ENCODE measurements around the gene TMEM203.

The TMEM203 gene

DNA sequence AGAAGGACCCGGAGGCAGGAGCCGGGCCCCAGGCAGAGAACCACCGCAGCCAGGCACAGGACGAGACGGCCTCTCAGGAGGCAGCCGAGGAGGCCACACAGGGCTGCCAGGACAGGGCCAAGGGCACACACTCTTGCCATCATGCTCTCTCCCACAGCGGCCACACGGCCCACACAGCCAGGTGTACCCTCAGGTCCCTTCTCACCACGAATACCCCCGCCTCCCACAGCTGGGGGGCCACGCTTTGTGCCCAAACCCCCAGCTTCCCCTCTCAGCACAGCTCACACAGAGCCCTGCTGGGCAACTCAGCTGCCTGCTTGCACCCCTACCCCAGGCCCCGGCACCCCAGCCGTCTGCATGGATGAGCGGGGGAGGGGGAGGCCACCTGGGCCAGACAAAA, 11.7 kb downstream of the TMEM203 start:
- FAIRE-seq = no peak

DNA sequence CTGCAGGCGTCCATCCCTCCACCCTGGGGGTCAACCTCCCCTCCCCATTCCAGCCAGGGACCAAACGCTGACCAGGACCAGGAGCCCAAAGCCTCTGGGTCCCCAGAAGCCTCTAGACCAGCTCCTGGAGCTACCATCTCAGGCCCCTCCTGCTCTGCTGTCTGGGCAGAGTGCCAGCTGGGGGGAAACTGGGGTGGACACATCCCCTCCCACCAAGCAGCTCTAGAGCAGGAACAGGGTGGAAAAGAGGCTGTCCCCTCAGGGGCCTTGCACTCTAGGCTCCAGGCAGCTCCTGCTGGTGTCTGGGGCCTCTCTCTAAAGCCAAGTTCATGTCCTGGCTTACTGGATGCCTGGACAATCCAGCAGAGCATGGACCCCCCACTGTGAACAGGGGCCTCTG, 12.6 kb downstream of the TMEM203 start:
- no peak for FAIRE-seq

DNA sequence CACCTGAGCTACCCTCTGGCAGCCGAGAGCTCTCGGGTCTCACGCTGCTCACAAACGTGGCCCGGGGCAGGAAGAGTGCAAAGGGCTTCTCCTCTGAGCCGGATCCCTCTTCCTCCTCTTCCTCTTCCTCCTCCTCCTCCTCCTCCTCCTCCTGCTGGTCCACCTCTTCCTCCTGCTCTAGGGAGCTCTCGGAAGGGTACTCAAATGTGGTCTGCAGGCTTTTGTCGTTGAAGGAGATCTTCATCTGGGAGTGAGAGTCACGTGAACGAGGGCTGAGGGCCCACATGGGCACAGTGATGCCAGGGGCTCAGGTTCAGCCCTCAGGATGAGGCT, 13.0 kb downstream of the TMEM203 start:
- no peak for FAIRE-seq

DNA sequence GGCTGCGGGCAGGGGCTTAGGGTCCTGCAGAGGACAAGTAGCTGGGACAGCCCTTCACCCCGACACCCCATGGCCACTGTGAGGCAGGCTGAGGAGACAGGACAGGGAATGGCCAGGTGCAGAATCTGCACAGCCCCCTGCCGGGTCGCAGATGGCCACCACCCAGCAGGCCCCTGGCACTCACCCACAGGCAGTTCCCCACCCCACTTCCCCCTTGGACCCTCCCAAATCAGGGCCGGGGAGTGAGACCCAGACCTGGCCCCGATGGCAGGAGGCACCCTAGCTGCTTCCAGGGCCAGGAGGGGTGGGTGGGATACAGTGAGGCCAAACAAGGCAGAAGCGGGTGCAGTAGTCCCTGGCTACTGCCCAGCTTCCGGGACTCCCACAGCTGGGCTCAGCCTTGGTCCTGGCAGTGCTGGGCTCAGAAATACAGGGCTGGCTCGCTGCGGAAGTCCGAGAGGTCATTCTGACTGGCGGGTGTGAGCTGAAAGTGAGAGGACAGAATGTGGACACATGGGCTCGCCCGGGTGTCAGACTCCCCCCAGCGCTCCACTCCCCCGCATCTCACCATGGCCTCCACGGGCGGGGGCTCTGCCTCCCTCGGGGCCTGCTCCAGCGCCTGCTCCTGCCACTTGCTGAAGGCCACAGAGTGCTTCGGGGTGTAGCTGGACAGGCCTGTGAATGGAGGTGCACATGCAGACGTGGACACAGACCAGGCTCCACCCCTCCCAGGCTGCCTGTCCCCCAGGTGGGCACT, 13.6 kb downstream of the TMEM203 start:
- FAIRE-seq = no peak

- FAIRE-seq = no peak
Observed at GRCh38 chr9:137191245-137191644, 14.2 kb downstream of the TMEM203 start.

DNA sequence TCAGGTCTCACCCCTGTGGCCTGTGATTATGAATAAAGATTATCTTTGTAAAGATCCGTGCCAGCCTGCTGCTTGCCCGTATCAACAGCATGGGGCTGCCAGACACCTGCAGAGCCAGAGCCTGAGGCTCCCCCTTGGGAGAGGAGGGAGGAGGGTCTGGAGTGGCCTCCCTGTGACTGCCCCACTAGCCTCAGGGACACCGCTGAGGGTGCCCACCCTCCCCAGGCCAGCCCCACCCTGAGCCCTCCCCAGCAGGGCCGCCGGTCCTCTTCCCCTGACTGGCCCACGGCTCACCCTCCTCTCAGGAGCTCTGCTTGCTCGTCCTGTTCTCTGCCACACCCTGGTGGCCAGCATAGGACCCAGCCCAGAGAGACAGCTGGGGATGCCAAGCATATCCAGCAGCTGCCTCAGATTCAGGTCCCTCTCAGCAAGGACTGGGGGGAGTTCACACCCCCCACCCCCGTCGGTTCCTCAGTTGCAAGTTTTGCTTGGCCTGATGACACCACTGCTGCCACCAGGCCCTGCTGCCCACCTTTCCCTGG, 15.1 kb downstream of the TMEM203 start:
- FAIRE-seq = no peak

GRCh38 chr9:137189297-137190295, 15.9 kb downstream of the TMEM203 start:
- no peak for FAIRE-seq

GRCh38 chr9:137188490-137189296, 16.8 kb downstream of the TMEM203 start, which contains the start of the genes ANAPC2 and SSNA1:
ANAPC2 (minus strand) TSS chr9:137188560; CDS start chr9:137188532, 28 bp downstream.
SSNA1 (plus strand) TSS chr9:137188676; CDS start chr9:137188727, 51 bp downstream.
- FAIRE-seq = no peak

DNA sequence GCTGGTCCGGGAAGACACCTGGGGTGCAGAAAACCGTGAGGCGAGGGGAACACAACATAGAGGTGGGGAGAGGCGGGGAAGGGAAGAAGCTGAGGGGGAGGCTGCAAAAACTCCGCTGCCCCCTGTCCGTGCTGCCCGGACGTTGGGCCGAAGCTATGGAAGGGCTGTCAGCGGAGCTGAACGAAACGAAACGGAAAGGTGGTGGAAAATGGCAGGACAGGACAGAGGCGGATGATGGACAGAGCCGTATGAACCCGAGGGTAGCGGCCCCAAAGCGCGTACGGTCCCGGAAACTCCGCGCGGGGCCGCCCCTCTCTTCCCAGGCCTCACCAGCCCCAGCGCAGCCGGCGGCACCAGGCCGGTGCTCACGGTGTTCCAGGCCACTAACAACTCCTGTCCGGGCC, 17.4 kb downstream of the TMEM203 start:
- no peak for FAIRE-seq

DNA sequence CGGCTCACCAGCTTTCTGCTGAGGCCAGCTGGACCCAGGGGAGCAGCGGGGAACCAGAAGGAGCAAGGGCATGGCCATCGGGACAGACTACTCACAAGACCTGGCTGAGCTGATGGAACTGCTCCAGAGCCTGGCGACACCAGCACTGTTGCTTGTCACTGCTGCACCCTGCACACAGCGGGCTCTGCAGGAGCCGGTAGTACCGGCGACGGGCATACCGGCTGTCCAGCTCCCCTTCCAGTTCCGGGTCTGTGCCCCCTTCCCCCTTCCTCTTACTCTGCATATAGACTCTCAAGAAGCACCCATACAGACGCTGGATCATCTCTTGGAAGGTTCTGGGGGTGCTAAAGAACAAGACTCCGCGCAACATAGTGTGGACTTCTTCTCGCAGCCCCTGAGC, 18.1 kb downstream of the TMEM203 start:
- no peak for FAIRE-seq

DNA sequence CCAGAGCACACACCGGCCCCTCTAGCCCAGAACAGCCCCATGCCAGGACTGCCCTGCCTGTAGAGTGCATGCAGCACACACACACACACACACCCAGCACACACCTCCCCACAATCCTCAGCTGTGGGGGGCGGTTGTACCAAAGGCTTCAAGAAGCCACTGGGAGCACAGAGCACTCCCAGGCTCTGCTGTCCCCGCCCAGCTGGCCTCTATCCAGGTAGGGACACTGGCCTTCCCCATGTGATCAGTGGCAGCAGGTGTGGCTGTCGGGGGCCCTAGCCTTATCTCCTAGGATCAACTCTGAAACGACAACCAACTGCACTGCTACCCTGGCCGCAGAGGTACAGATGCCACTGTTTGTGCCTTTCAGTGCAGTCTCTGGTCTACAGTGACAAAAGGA, 19.1 kb downstream of the TMEM203 start:
- FAIRE-seq = no peak

DNA sequence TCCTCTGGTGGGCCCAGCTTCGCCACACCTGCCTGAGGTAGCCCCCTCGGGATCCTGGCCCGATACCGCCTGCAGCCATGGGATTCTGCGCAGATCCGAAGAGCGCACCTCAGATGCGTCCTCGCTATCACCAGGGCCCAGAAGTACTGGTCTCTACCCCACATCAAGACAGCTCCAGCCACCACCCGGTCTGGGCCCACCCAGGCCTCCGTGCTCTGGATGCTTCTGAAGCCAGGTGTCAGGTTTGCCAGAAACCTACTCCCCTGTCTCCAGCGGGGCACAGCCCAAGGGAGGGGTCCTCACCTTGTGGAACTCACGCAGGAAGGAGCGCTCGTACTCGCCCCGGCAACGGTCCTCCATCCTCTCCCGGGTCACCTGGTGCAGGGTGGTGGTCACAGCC, 19.5 kb downstream of the TMEM203 start:
- no peak for FAIRE-seq

DNA sequence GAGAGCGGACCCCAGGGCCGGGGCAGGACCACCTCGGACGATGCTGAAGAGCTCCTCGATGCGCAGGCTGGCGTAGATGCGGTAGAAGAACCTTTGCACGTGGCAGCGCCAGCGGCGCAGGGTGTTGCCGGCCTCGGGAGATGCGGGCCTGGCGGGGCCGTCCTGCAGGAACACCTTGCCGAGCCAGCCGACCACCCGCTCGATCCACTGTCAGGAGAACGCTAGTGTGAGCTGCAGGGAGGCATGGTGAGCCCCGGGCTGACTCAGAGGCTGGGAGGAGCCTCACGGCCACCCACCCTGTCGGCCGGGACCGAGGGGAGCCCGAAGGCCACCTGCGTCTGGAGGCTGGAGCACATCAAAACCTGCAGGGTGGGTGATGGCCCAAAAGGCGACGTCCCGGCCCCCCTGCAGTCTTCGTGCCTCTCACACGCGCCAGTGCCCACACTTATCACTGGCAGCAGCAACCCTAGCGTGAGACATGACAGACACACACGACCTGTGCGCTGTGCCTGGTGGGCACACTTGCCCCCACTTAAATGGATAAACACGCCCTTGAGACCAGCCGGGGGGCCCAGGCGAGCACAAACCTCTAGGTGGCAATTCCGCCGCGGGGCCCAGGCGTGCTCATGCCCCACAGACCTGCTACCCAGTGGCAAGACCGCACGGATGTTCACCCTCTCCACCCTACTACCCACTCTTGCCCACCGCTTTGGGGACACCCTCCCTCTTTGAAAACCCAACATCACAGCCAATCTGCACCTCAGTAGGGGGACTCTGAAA, 20.4 kb downstream of the TMEM203 start:
- FAIRE-seq = no peak

DNA sequence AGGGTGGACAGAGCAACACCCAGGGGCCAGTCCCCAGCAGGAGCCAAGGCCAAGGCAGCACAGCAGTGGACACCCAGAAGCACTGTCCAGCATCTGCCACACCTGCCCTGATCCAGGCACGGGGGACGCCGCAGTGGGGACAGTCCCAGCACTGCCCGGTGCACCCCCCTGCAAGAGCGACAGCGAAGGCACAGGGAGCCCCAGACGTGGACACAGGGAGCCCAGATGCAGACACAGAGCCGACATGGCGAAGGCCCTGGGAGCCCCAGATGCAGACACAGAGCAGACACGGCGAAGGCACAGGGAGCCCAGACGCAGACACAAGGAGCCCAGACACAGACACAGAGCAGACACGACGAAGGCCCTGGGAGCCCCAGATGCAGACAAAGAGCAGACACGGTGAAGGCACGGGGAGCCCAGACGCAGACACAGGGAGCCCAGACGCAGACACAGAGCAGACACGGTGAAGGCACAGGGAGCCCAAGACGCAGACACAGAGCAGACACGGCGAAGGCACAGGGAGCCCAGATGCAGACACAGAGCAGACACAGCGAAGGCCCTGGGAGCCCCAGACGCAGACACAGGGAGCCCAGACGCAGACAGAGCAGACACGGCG, 21.4 kb downstream of the TMEM203 start:
- no peak for FAIRE-seq

GRCh38 chr9:137182836-137183235, 22.6 kb downstream of the TMEM203 start:
- FAIRE-seq = no peak

DNA sequence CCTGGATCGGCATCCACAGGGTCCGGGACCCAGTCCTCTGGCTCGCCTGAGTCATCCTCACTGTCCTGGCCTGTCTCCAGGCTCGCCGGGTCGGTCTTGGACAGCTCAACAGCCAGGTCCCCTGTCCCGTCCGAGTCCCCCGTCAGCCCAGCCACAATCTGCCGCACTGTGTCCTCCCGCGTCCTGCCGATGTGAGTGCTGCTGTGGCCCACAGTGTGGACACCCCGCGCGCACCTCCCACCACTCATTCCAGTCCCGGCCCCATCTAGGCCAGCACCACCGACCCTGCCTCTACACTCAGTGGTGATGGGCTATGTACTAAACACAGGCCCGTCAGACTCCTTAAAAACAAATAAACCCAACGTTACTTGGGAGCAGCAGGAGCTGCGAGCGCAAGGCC, 23.8 kb downstream of the TMEM203 start:
- FAIRE-seq = no peak

- FAIRE-seq = no peak
Observed at GRCh38 chr9:137180491-137180890, 25.0 kb downstream of the TMEM203 start.

DNA sequence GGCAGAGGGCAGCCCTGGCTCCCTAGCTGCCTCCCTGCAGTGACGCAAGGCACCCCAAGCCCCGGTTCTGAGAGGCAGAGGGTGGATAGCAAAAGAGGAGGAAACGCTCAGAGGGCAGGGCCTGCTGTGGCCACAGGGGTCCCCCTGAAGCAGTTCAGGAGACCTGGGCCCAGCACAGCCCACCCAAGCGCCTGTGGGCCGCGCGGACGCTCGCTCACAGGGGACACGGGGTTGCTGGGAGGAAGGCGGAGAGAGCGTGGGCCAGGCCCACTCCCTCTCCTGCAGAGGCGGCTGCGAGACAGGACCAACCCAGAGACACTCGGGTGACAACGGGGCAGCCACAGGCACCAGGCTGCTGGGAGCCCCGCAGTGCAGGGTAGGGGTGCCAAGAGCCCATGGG, 25.7 kb downstream of the TMEM203 start:
- no peak for FAIRE-seq

DNA sequence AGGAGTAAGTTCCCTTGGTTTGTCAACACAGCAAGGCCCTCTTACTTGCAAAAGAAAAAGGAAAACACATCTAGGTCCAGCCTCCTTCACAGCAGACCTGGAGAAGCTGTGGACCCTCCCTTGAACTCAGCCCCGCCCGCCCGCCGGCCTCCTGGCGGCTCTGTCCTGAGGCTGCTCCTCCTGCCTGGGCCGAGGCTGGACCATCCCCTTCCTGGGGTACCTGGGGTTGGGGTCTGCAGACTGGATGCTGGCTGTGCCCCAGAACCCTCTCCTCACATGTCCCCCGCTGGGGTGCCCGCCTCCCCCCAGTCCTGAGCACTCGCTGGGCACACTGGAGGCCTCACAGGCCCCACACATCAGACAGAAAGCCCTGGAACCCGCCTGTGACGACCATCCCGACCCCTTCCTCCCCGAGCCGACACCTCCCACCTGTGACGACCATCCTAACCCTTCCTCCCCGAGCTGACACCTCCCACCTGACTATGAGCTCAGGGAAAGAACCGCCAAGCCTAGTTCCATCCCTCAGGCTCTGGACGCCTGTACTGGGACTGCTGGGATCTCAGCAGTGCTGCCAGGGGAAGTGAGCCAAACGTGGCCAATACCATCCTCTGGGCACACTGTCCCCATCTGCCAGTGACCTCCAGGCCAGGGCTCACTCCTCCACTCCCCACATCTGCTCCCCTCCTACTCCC, 26.4 kb downstream of the TMEM203 start:
- FAIRE-seq = no peak

- no peak for FAIRE-seq
Observed at GRCh38 chr9:137178201-137178938, 27.1 kb downstream of the TMEM203 start.

Data from TTC549 (cell line).